HCT116 (cell line): ENCODE measurements around the gene RNPC3. TPM values are rescaled to one million over a fixed set of nuclear protein-coding genes. Genes with fewer than 3 reads are reported as not detected.

Experiments used
- ATAC-seq: fragments of 200-7000 bp; cut with Tn5 transposase; 2 replicates; pipeline ENCODE4 v1.9.1; 2020; ENCODE audit warnings: mild to moderate bottlenecking, moderate library complexity
- BruUV-seq: library from RNA; stranded (reverse); fragments of 400-500 nt; replicated peaks from 2 replicates; lab custom pipeline; 2021; lab: Mats Ljungman, UMichigan
- CTCF ChIA-PET: fragments of 300-600 bp; sonication (Branson Sonifier 250); formaldehyde crosslinking; loops from one replicate; lab custom pipeline; 2021; ENCODE audit warnings: antibody characterized with exemption; lab: Charles Lee
- POLR2A ChIA-PET: fragments of 300-600, 350-600 bp; sonication (Branson Sonifier 250); formaldehyde crosslinking; loops from one replicate; lab custom pipeline; 2021; ENCODE audit warnings: antibody characterized with exemption; lab: Charles Lee
- RAD21 ChIA-PET, 2 experiments: fragments of 300-600 bp; sonication (Branson Sonifier 250); formaldehyde crosslinking; loops; one replicate each; lab custom pipeline; 2023; ENCODE audit warnings: low total read pairs in 2 of 2; ENCODE audit not compliant: uncharacterized antibody in 2 of 2, unreplicated experiment in 2 of 2, low non-redundant PET in 1 of 2; lab: Charles Lee
- DNase-seq: peaks from one replicate; pipeline ENCODE4 v3.0.0-alpha.2; 2010; ENCODE audit warnings: low read depth, low spot score
- H2AFZ ChIP-seq: fragments of 200-600 bp; shearing (Covaris generic), sonication (generic); 2 replicates; pipeline ENCODE4 v1.6.1; 2017; ENCODE audit warnings: low read depth, mixed run types, mixed read lengths, antibody characterized with exemption, low read length; ENCODE audit not compliant: poor library complexity, severe bottlenecking
- H3K27ac ChIP-seq: 2 replicates; pipeline ENCODE4 v1.5.1; 2012; ENCODE audit warnings: low read depth, low read length
- H3K27me3 ChIP-seq: fragments of 200-600 bp; sonication (generic); 2 replicates; pipeline ENCODE4 v1.6.1; 2016; ENCODE audit warnings: mixed run types, low read length, mixed read lengths; ENCODE audit not compliant: insufficient read depth
- H3K36me3 ChIP-seq, 2 experiments: fragments of 200-500 bp in 1 of 2; fragments of 200-600 bp in 1 of 2; sonication (Bioruptor generic) in 1 of 2; sonication (generic) in 1 of 2; 2 replicates each; pipeline versions ENCODE4 v1.5.1 to v1.6.1; 2014 to 2016; ENCODE audit warnings: low read length in 2 of 2, inconsistent platforms in 1 of 2, mixed read lengths in 1 of 2, mixed run types in 1 of 2; ENCODE audit not compliant: insufficient read depth in 2 of 2, control insufficient read depth in 1 of 2
- H3K4me1 ChIP-seq, 2 experiments: fragments of 200-600 bp in 1 of 2; sonication (generic) in 1 of 2; 2 replicates each; pipeline versions ENCODE4 v1.5.1 to v1.6.1; 2012 to 2017; ENCODE audit warnings: low read length in 2 of 2, inconsistent platforms in 1 of 2, mild to moderate bottlenecking in 1 of 2, mixed read lengths in 1 of 2, mixed run types in 1 of 2, moderate library complexity in 1 of 2; ENCODE audit not compliant: insufficient read depth in 2 of 2, control insufficient read depth in 1 of 2
- H3K4me2 ChIP-seq: fragments of 200-600 bp; sonication (generic); 2 replicates; pipeline ENCODE4 v1.6.1; 2017; ENCODE audit warnings: mixed run types, low read length, mixed read lengths
- H3K4me3 ChIP-seq, 2 experiments: fragments of 200-600 bp in 1 of 2; sonication (generic) in 1 of 2; replicated peaks in 1 of 2; 2 replicates each; pipeline ENCODE4 v1.5.1; 2011 to 2016; ENCODE audit warnings: low read length in 2 of 2, control low read depth in 1 of 2, low read depth in 1 of 2, mild to moderate bottlenecking in 1 of 2, mixed read lengths in 1 of 2, mixed run types in 1 of 2
- H3K79me2 ChIP-seq: fragments of 200-600 bp; sonication (generic); 2 replicates; pipeline ENCODE4 v1.6.1; 2017; ENCODE audit warnings: mild to moderate bottlenecking, mixed run types, low read length, moderate library complexity, mixed read lengths; ENCODE audit not compliant: insufficient read depth
- H3K9ac ChIP-seq: fragments of 200-600 bp; sonication (generic); 2 replicates; pipeline ENCODE4 v1.6.1; 2016; ENCODE audit warnings: low read length, mixed read lengths
- H3K9me2 ChIP-seq: fragments of 200-600 bp; sonication (generic), shearing (Covaris generic); 2 replicates; pipeline ENCODE4 v1.6.1; 2017; ENCODE audit warnings: mixed run types, mild to moderate bottlenecking, moderate library complexity; ENCODE audit not compliant: insufficient read depth
- H3K9me3 ChIP-seq, 2 experiments: fragments of 200-500 bp in 1 of 2; fragments of 200-600 bp in 1 of 2; sonication (Bioruptor generic) in 1 of 2; sonication (generic) in 1 of 2; 2 replicates each; pipeline ENCODE4 v1.6.1; 2014 to 2017; ENCODE audit warnings: low read length in 2 of 2, mixed read lengths in 2 of 2, inconsistent platforms in 1 of 2, low read depth in 1 of 2, mild to moderate bottlenecking in 1 of 2, mixed run types in 1 of 2, moderate library complexity in 1 of 2; ENCODE audit not compliant: control insufficient read depth in 1 of 2, insufficient read depth in 1 of 2
- H4K20me1 ChIP-seq: fragments of 200-600 bp; sonication (generic), shearing (Covaris generic); 2 replicates; pipeline ENCODE4 v1.6.1; 2017; ENCODE audit warnings: mixed run types, mild to moderate bottlenecking, moderate library complexity; ENCODE audit not compliant: insufficient read depth
- ATF3 ChIP-seq: IDR thresholded peaks from 2 replicates; pipeline ENCODE4 v1.6.1; 2012
- CBX3 ChIP-seq: IDR thresholded peaks from 2 replicates; pipeline ENCODE4 v1.6.1; 2012; ENCODE audit warnings: low read depth
- ELF1 ChIP-seq: IDR thresholded peaks from 2 replicates; pipeline ENCODE4 v1.6.1; 2012; ENCODE audit warnings: low read depth, borderline replicate concordance
- EZH2phosphoT487 ChIP-seq: fragments of 200-600 bp; IDR thresholded peaks from 2 replicates; pipeline ENCODE4 v1.6.1; 2018; ENCODE audit warnings: antibody characterized with exemption, borderline replicate concordance
- FOSL1 ChIP-seq: IDR thresholded peaks from 2 replicates; pipeline ENCODE4 v1.6.1; 2012; ENCODE audit warnings: low read depth
- MAX ChIP-seq: IDR thresholded peaks from 2 replicates; pipeline ENCODE4 v1.6.1; 2012
- SIN3A ChIP-seq: IDR thresholded peaks from 2 replicates; pipeline ENCODE4 v1.6.1; 2012; ENCODE audit warnings: low read depth
- SP1 ChIP-seq: IDR thresholded peaks from 2 replicates; pipeline ENCODE4 v1.6.1; 2012; ENCODE audit warnings: low read depth
- SRF ChIP-seq: IDR thresholded peaks from 2 replicates; pipeline ENCODE4 v1.6.1; 2012; ENCODE audit warnings: low read depth
- ZNF274 ChIP-seq: fragments of 200-500 bp; sonication (Bioruptor generic); IDR thresholded peaks from 2 replicates; pipeline ENCODE4 v1.6.1; 2014; ENCODE audit warnings: mild to moderate bottlenecking, low read depth, low read length, inconsistent platforms
- intact Hi-C: fragments of 100-400 bp; cut with micrococcal nuclease; formaldehyde crosslinking; loops from 2 replicates; pipeline ENCODE4 v1.10.0; 2022
- total RNA-seq: library from RNA; stranded (reverse); gene quantifications from one replicate; pipeline ENCODE4 v1.2.1, GENCODE V29; 2021; ENCODE audit not compliant: unreplicated experiment
- TF ChIP-seq, protein P1 (sequence below): IDR thresholded peaks from 2 replicates; pipeline ENCODE4 v1.6.1; 2012; ENCODE audit warnings: low read depth

Gene RNPC3
- total RNA-seq, 1 experiment from 2014 or later = 11.1 TPM

DNA sequence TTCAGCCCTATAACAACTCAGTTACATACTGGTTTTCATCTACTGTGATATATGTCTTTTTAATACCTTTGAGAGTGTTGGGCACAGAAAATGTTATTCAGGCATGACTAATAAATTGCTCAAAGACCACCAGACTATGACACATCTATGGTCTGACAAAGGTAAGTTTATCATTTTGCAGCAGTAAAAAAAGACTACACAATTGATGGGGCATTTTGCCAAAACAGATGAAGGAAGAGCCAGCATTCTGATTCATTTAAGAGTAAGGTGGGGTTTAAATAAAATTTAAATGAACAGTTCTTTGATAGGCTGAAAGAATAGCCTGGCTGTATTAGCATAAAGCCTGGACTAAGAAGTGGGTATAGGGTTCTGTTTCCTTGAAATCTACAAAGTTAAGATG, 8.8 kb upstream of the RNPC3 start:
- no peaks in the 10 kb centered on the region for H3K79me2 ChIP-seq
- ATAC-seq = no peak
- H4K20me1 ChIP-seq = no peaks in the 10 kb centered on the region
- no peaks in the 10 kb centered on the region for H3K9me3 ChIP-seq
- TF ChIP-seq SP1 = no peak
- no peak for TF ChIP-seq ZNF274
- no peak for TF ChIP-seq ATF3
- TF ChIP-seq SRF = no peak
- no peak for TF ChIP-seq FOSL1
- TF ChIP-seq EZH2phosphoT487 = no peak
- TF ChIP-seq MAX = no peak
- TF ChIP-seq, protein P1, sequence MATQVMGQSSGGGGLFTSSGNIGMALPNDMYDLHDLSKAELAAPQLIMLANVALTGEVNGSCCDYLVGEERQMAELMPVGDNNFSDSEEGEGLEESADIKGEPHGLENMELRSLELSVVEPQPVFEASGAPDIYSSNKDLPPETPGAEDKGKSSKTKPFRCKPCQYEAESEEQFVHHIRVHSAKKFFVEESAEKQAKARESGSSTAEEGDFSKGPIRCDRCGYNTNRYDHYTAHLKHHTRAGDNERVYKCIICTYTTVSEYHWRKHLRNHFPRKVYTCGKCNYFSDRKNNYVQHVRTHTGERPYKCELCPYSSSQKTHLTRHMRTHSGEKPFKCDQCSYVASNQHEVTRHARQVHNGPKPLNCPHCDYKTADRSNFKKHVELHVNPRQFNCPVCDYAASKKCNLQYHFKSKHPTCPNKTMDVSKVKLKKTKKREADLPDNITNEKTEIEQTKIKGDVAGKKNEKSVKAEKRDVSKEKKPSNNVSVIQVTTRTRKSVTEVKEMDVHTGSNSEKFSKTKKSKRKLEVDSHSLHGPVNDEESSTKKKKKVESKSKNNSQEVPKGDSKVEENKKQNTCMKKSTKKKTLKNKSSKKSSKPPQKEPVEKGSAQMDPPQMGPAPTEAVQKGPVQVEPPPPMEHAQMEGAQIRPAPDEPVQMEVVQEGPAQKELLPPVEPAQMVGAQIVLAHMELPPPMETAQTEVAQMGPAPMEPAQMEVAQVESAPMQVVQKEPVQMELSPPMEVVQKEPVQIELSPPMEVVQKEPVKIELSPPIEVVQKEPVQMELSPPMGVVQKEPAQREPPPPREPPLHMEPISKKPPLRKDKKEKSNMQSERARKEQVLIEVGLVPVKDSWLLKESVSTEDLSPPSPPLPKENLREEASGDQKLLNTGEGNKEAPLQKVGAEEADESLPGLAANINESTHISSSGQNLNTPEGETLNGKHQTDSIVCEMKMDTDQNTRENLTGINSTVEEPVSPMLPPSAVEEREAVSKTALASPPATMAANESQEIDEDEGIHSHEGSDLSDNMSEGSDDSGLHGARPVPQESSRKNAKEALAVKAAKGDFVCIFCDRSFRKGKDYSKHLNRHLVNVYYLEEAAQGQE = no peak
- TF ChIP-seq SIN3A = no peak
- no peak for TF ChIP-seq CBX3
- TF ChIP-seq ELF1 = no peak
- no TSS peak for BruUV-seq
- H2AFZ ChIP-seq = no peak overlapping the region
- H3K27me3 ChIP-seq = no peaks in the 10 kb centered on the region
- ChIA-PET POLR2A (no interaction called here), RAD21 (no interaction called here), CTCF (no interaction called here)
- no peak for DNase-seq
- H3K9me2 ChIP-seq = no peaks in the 10 kb centered on the region
- no peaks in the 10 kb centered on the region for H3K4me1 ChIP-seq
- H3K9ac ChIP-seq = no peak overlapping the region
- no peaks in the 10 kb centered on the region for H3K36me3 ChIP-seq
- no peak overlapping the region for H3K27ac ChIP-seq
- H3K4me3 ChIP-seq = no peak overlapping the region
- intact Hi-C loops = loop anchor here (5.0 kb wide), 1 partner anchor 1864 kb away; no protein-coding TSS in a partner anchor
- H3K4me2 ChIP-seq = no peak overlapping the region
